IMR-90 (cell line): Measurements from ENCODE around the gene RALGAPA1.

Experiments used
- BHLHE40 ChIP-seq: fragments of 150-350 bp; IDR thresholded peaks from 2 replicates; pipeline ENCODE4 v1.6.1; 2016; ENCODE audit warnings: mild to moderate bottlenecking, low read depth, low read length
- CEBPB ChIP-seq: IDR thresholded peaks from 2 replicates; pipeline ENCODE4 v1.6.1; 2012; ENCODE audit warnings: low read depth, low read length, improper control_type of control experiment
- CTCF ChIP-seq: conservative IDR thresholded peaks from 2 replicates; pipeline ENCODE4 v1.5.1; 2012; ENCODE audit warnings: mild to moderate bottlenecking, low read depth, low read length, improper control_type of control experiment
- MAZ ChIP-seq: IDR thresholded peaks from 2 replicates; pipeline ENCODE4 v1.6.1; 2012; ENCODE audit warnings: low read depth, mild to moderate bottlenecking, low read length, improper control_type of control experiment, moderate library complexity, borderline replicate concordance
- MXI1 ChIP-seq: IDR thresholded peaks from 2 replicates; pipeline ENCODE4 v1.6.1; 2012; ENCODE audit warnings: low read depth, mild to moderate bottlenecking, low read length, moderate library complexity, borderline replicate concordance
- POLR2A ChIP-seq: IDR thresholded peaks from 2 replicates; pipeline ENCODE4 v1.6.1; 2012; ENCODE audit warnings: mild to moderate bottlenecking, low read depth, low read length
- RAD21 ChIP-seq: IDR thresholded peaks from 2 replicates; pipeline ENCODE4 v1.6.1; 2012; ENCODE audit warnings: low read length, improper control_type of control experiment
- RCOR1 ChIP-seq: IDR thresholded peaks from 2 replicates; pipeline ENCODE4 v1.6.1; 2012; ENCODE audit warnings: mild to moderate bottlenecking, low read length, improper control_type of control experiment; ENCODE audit not compliant: insufficient replicate concordance
- RFX5 ChIP-seq: IDR thresholded peaks from 2 replicates; pipeline ENCODE4 v1.8.0; 2012; ENCODE audit warnings: low read depth, mild to moderate bottlenecking, low read length, moderate library complexity
- USF2 ChIP-seq: fragments of 150-350 bp; IDR thresholded peaks from 2 replicates; pipeline ENCODE4 v1.6.1; 2017; ENCODE audit warnings: mild to moderate bottlenecking, antibody characterized with exemption, low read length, low read depth

DNA sequence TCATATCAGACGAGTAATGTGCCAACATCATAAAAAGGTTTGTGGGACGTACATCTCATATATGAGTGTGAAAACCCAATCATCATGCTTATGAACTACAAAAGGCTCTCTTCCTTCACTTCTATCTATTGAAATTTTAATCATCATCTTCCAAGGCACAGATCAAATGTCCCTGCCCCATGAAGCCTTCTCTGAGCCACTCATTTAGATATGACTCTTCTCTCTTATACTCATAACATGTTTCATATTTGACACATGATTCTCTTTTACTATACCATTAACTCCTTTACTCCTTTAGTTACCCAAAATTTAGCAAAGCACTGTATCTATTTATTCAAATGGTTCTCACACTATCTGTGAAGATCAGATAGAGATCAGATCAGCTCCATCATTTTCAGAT lies 22.2 kb downstream of the RALGAPA1 start:
- TF ChIP-seq CTCF = no peak
- no peak for TF ChIP-seq RAD21
- no peak for TF ChIP-seq POLR2A
- no peak for TF ChIP-seq USF2
- TF ChIP-seq RCOR1 = no peak
- TF ChIP-seq MAZ = no peak
- no peak for TF ChIP-seq MXI1
- no peak for TF ChIP-seq CEBPB
- no peak for TF ChIP-seq BHLHE40
- no peak for TF ChIP-seq RFX5
